K562 (cell line): ENCODE measurements around the gene RASGEF1C. TPM values are rescaled to one million over a fixed set of nuclear protein-coding genes. Genes with fewer than 3 reads are reported as not detected.

Experiments
- C11orf30 ChIP-seq: fragments of 450-650 bp; IDR thresholded peaks from 2 replicates; pipeline ENCODE4 v1.6.1; 2016; ENCODE audit warnings: low read depth, mild to moderate bottlenecking
- HMGN3 ChIP-seq: IDR thresholded peaks from 2 replicates; pipeline ENCODE4 v1.6.1; 2011; ENCODE audit warnings: borderline replicate concordance, low read depth, mild to moderate bottlenecking, mixed read lengths, low read length; ENCODE audit not compliant: insufficient read length; ENCODE audit errors: extremely low read depth
- KDM4B ChIP-seq, 2 experiments: fragments of 450-650 bp in 1 of 2; sonication (generic) in 1 of 2; IDR thresholded peaks; 2 replicates each; pipeline ENCODE4 v1.6.1; 2016 to 2017; ENCODE audit warnings: borderline replicate concordance in 2 of 2, antibody characterized with exemption in 1 of 2, low read depth in 1 of 2, mild to moderate bottlenecking in 1 of 2
- MAFG ChIP-seq: fragments of 450-650 bp; conservative IDR thresholded peaks from 2 replicates; pipeline ENCODE4 v1.6.1; 2016; ENCODE audit warnings: missing genetic modification characterization, missing compliant biosample characterization
- MTA1 ChIP-seq: fragments of 450-650 bp; IDR thresholded peaks from 2 replicates; pipeline ENCODE4 v1.6.1; 2017; ENCODE audit warnings: borderline replicate concordance
- NFXL1 ChIP-seq: fragments of 450-650 bp; formaldehyde crosslinking; IDR thresholded peaks from 2 replicates; pipeline ENCODE4 v1.4.0; 2021; ENCODE audit warnings: mild to moderate bottlenecking
- OTX1 ChIP-seq: fragments of 450-650 bp; formaldehyde crosslinking; IDR thresholded peaks from 2 replicates; pipeline ENCODE4 v1.4.0; 2022; ENCODE audit warnings: mild to moderate bottlenecking
- RBM25 ChIP-seq: fragments of 200-400 bp; formaldehyde crosslinking; IDR thresholded peaks from 2 replicates; pipeline ENCODE4 v1.6.1; 2018; ENCODE audit warnings: low read length, low read depth, moderate library complexity; ENCODE audit not compliant: severe bottlenecking
- RFX1 ChIP-seq: fragments of 450-650 bp; IDR thresholded peaks from 2 replicates; pipeline ENCODE4 v1.6.1; 2016; ENCODE audit warnings: mild to moderate bottlenecking, moderate library complexity
- SIRT6 ChIP-seq: IDR thresholded peaks from one replicate; pipeline ENCODE4 v1.6.1; 2012; ENCODE audit warnings: low read depth, mild to moderate bottlenecking, control low read depth, inconsistent platforms, low read length, moderate library complexity
- SMAD3 ChIP-seq: fragments of 450-650 bp; formaldehyde crosslinking; conservative IDR thresholded peaks from 2 replicates; pipeline ENCODE4 v1.4.0; 2020; ENCODE audit warnings: mild to moderate bottlenecking
- TAF7 ChIP-seq: fragments of 450-650 bp; IDR thresholded peaks from 2 replicates; pipeline ENCODE4 v1.6.1; 2016; ENCODE audit warnings: missing genetic modification characterization, missing compliant biosample characterization
- YY1 ChIP-seq, 3 experiments: IDR thresholded peaks; 2 replicates each; pipeline ENCODE4 v1.6.1; 2011; ENCODE audit warnings: low read length in 2 of 3, mild to moderate bottlenecking in 2 of 3, moderate library complexity in 2 of 3, borderline replicate concordance in 1 of 3, control low read depth in 1 of 3, low read depth in 1 of 3; ENCODE audit not compliant: insufficient read depth in 3 of 3, insufficient replicate concordance in 2 of 3, control insufficient read depth in 1 of 3, insufficient read length in 1 of 3; ENCODE audit errors: extremely low read depth in 1 of 3
- ZFP1 ChIP-seq: fragments of 450-650 bp; formaldehyde crosslinking; IDR thresholded peaks from 2 replicates; pipeline ENCODE4 v1.4.0; 2020; ENCODE audit warnings: mild to moderate bottlenecking, mixed read lengths
- ZNF134 ChIP-seq: fragments of 250-450 bp; sonication (Bioruptor Pico); conservative IDR thresholded peaks from 2 replicates; pipeline ENCODE4 v1.4.0; 2020
- ZNF316 ChIP-seq: fragments of 450-650 bp; IDR thresholded peaks from 2 replicates; pipeline ENCODE4 v1.6.1; 2016
- ZNF436 ChIP-seq: fragments of 250-450, 450-650 bp; sonication (Bioruptor Pico); formaldehyde crosslinking; IDR thresholded peaks from 2 replicates; pipeline ENCODE4 v1.7.0; 2020; ENCODE audit warnings: mild to moderate bottlenecking
- ZNF830 ChIP-seq: fragments of 250-450 bp; sonication (Bioruptor Pico); IDR thresholded peaks from 2 replicates; pipeline ENCODE4 v1.5.0; 2021; ENCODE audit warnings: mild to moderate bottlenecking
- polyA plus RNA-seq, 8 experiments: library from polyadenylated mRNA; depleted of rRNA in 4 of 8; stranded (reverse) in 5 of 8; unstranded in 3 of 8; fragments of >200 nt; fragmentation: Nextera tagmentation in 2 of 8; fragmentation: Illumina TruSeq in 1 of 8; extraction: Ambion mirVana in 2 of 8; extraction: Trizol in 1 of 8; gene quantifications; 2 replicates each; pipeline versions ENCODE4 v1.2.1 to v1.2.3, GENCODE V29; 2011 to 2014; ENCODE audit warnings: inconsistent platforms in 1 of 8, missing spikeins in 1 of 8
- total RNA-seq, 7 experiments: library from RNA; depleted of rRNA in 6 of 7; stranded (reverse); fragments of >200 nt in 6 of 7; fragmentation: Illumina TruSeq in 2 of 7; extraction: Trizol in 2 of 7; gene quantifications; 2 replicates each; pipeline versions ENCODE4 v1.2.1 to v1.2.3, GENCODE V29; 2011 to 2021; ENCODE audit warnings: low replicate concordance in 1 of 7
- TF ChIP-seq, protein P1 (sequence below): fragments of 250-450 bp; sonication (Bioruptor Pico); IDR thresholded peaks from 2 replicates; pipeline ENCODE4 v1.4.0; 2020; ENCODE audit warnings: mild to moderate bottlenecking, moderate library complexity, borderline replicate concordance
- TF ChIP-seq, protein P2 (sequence below): fragments of 250-450 bp; sonication (Bioruptor Pico); IDR thresholded peaks from 2 replicates; pipeline ENCODE4 v1.5.0; 2021
- TF ChIP-seq, protein P3 (sequence below), 2 experiments: fragments of 450-650 bp; IDR thresholded peaks; 2 replicates each; pipeline ENCODE4 v1.6.1; 2018; ENCODE audit warnings: mild to moderate bottlenecking in 2 of 2, low read depth in 1 of 2; ENCODE audit not compliant: partially characterized antibody in 2 of 2

The RASGEF1C gene
- total and polyA plus RNA-seq, 9 of the 15 experiments (the other 6 are each of a cell fraction or from before 2014, with no cell fraction given) = 0.04 to 1.1 (median 0.21) TPM; not detected in 4

DNA sequence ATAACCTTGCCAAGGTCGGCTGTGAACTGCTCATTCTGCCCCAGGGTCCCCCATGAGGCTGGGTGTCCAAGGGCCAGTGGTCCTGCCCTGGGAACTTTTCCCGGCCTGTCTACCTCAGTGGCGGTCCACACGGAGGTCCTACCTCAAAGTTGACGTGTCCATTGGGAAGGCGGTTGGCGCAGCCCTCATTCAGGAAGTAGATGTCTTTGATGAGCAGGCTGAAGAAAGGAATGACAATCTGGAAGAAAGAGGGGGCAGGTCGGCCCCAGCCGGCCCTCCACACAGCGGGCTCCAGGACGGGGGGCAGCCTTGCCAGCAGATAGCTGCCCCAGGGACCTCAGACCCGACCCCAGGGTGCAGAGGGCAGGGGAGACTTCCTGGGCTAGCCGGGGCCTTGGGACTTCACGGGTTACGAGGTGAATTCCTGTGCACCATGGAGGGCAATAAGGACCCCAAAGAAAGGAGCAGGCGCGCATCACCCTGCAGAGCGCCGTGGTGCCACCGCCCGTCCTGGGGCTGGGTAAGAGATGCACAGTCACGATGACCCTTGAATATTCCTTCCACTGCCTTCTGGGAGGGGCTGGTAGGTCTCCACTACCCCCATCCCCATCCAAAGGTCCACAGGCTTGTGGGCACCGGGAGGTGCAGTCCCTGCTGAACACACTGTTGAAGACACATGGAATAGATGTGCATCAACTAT is 94.6 kb downstream of the RASGEF1C start (continued):
- TF ChIP-seq, protein P1, sequence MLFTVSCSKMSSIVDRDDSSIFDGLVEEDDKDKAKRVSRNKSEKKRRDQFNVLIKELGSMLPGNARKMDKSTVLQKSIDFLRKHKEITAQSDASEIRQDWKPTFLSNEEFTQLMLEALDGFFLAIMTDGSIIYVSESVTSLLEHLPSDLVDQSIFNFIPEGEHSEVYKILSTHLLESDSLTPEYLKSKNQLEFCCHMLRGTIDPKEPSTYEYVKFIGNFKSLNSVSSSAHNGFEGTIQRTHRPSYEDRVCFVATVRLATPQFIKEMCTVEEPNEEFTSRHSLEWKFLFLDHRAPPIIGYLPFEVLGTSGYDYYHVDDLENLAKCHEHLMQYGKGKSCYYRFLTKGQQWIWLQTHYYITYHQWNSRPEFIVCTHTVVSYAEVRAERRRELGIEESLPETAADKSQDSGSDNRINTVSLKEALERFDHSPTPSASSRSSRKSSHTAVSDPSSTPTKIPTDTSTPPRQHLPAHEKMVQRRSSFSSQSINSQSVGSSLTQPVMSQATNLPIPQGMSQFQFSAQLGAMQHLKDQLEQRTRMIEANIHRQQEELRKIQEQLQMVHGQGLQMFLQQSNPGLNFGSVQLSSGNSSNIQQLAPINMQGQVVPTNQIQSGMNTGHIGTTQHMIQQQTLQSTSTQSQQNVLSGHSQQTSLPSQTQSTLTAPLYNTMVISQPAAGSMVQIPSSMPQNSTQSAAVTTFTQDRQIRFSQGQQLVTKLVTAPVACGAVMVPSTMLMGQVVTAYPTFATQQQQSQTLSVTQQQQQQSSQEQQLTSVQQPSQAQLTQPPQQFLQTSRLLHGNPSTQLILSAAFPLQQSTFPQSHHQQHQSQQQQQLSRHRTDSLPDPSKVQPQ (CRISPR knock-in tag) = no peak
- TF ChIP-seq RBM25 = no peak
- TF ChIP-seq HMGN3 = no peak
- TF ChIP-seq TAF7 (tag) = no peak
- TF ChIP-seq SIRT6 = no peak
- TF ChIP-seq, protein P2, sequence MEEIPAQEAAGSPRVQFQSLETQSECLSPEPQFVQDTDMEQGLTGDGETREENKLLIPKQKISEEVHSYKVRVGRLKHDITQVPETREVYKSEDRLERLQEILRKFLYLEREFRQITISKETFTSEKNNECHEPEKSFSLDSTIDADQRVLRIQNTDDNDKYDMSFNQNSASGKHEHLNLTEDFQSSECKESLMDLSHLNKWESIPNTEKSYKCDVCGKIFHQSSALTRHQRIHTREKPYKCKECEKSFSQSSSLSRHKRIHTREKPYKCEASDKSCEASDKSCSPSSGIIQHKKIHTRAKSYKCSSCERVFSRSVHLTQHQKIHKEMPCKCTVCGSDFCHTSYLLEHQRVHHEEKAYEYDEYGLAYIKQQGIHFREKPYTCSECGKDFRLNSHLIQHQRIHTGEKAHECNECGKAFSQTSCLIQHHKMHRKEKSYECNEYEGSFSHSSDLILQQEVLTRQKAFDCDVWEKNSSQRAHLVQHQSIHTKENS (CRISPR knock-in tag) = no peak
- TF ChIP-seq SMAD3 (CRISPR knock-in tag) = no peak
- TF ChIP-seq ZNF830 (CRISPR knock-in tag) = no peak
- TF ChIP-seq C11orf30 = peak; percentile 68
- TF ChIP-seq, protein P3, sequence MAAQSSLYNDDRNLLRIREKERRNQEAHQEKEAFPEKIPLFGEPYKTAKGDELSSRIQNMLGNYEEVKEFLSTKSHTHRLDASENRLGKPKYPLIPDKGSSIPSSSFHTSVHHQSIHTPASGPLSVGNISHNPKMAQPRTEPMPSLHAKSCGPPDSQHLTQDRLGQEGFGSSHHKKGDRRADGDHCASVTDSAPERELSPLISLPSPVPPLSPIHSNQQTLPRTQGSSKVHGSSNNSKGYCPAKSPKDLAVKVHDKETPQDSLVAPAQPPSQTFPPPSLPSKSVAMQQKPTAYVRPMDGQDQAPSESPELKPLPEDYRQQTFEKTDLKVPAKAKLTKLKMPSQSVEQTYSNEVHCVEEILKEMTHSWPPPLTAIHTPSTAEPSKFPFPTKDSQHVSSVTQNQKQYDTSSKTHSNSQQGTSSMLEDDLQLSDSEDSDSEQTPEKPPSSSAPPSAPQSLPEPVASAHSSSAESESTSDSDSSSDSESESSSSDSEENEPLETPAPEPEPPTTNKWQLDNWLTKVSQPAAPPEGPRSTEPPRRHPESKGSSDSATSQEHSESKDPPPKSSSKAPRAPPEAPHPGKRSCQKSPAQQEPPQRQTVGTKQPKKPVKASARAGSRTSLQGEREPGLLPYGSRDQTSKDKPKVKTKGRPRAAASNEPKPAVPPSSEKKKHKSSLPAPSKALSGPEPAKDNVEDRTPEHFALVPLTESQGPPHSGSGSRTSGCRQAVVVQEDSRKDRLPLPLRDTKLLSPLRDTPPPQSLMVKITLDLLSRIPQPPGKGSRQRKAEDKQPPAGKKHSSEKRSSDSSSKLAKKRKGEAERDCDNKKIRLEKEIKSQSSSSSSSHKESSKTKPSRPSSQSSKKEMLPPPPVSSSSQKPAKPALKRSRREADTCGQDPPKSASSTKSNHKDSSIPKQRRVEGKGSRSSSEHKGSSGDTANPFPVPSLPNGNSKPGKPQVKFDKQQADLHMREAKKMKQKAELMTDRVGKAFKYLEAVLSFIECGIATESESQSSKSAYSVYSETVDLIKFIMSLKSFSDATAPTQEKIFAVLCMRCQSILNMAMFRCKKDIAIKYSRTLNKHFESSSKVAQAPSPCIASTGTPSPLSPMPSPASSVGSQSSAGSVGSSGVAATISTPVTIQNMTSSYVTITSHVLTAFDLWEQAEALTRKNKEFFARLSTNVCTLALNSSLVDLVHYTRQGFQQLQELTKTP (IDR thresholded peaks at IDR 0.05; ENCODE audit: low read depth in 1 of 2, partially characterized antibody in 2 of 2) = no peak
- no peak for TF ChIP-seq NFXL1 (CRISPR knock-in tag)
- no peak for TF ChIP-seq RFX1
- no peak for TF ChIP-seq KDM4B (IDR thresholded peaks at IDR 0.05; ENCODE audit: borderline replicate concordance in 2 of 2, low read depth in 1 of 2)
- TF ChIP-seq YY1 (IDR thresholded peaks at IDR 0.05; ENCODE audit: borderline replicate concordance in 1 of 3, control insufficient read depth in 1 of 3, extremely low read depth in 1 of 3, insufficient read depth in 3 of 3, insufficient read length in 1 of 3, insufficient replicate concordance in 2 of 3, low read depth in 1 of 3, low read length in 2 of 3) = no peak
- no peak for TF ChIP-seq MTA1
- TF ChIP-seq ZNF134 (CRISPR knock-in tag) = no peak
- TF ChIP-seq MAFG (tag) = peak; percentile 65
- TF ChIP-seq OTX1 (CRISPR knock-in tag) = no peak
- no peak for TF ChIP-seq ZNF436 (CRISPR knock-in tag)
- TF ChIP-seq ZNF316 = peak; percentile 34; the same call in 1 of the 2 replicates
- no peak for TF ChIP-seq ZFP1 (CRISPR knock-in tag)
